Heart left ventricle (tissue), 13 donors: ENCODE results near the gene FOXJ3.

Source experiments
- POLR2A ChIP-seq, 2 donors: fragments of 450-650 bp; IDR thresholded peaks; one replicate each; pipeline ENCODE4 v1.6.1; 2017; ENCODE audit warnings: antibody characterized with exemption in 2 of 2, mild to moderate bottlenecking in 2 of 2, moderate library complexity in 2 of 2
- TF ChIP-seq, protein P1 (sequence below), 12 donors: fragments of 200-600 bp; sonication (generic) in 4 of 12; IDR thresholded peaks; one replicate each; pipeline versions ENCODE4 v1.5.0 to v1.8.0; 2018 to 2022; ENCODE audit warnings: antibody characterized with exemption in 12 of 12, mild to moderate bottlenecking in 5 of 12
- donor health status: ischemic (EF 13 %, LVEDD 7.1; RV severe dilation, severe dysfunction).
- donor health status: DM: no; HTN: yes; CAD: no.
- donor health status: DM: no; HTN: no; CAD: no.
- donor health status: ischemic (EF 25% LVEDD 6.9; RV normal size, moderate dysfunction).
- donor health status: ischemic (EF 25% LVEDD 5.7; RV mildly dilated, moderate dysfunction).
- donor health status: ischemic (EF 35%, LVEDD 5.7; RV mildly dilated, moderate dysfunction).
- donor health status: nonischemic (EF 11% LVEDD 7.7; RV severe dilation, severe dysfunction).
- donor health status: DM: yes; HTN: yes; CAD: no.
- donor health status: PGD.
- donor health status: ischemic (EF 29% LVEDD 5.4; RV normal size, mild dysfunction).
- donor health status: nonischemic (EF 23%, LVEDD 6.1; RV moderate dilation, normal function).

DNA sequence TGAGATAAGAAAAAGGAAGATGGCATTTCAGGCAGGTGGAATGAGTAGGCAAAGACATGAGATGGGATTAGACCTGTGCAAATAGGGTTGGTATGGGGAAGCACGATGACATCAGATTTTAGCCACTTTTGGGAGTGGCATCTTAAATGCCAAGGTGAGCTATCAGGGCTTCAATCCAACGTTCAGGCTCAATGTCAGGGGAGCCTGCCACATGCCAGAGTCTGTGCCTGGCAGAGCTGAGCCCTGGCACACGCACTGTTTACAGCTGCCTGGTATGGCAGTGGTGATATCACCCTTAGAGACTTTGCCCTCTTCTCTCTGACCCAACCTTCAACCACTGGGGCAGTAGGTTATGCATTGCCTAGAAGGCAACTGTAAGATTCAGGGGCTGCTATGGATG, 182.9 kb downstream of the FOXJ3 start:
- TF ChIP-seq POLR2A (IDR thresholded peaks at IDR 0.05) = no peak
- TF ChIP-seq, protein P1, sequence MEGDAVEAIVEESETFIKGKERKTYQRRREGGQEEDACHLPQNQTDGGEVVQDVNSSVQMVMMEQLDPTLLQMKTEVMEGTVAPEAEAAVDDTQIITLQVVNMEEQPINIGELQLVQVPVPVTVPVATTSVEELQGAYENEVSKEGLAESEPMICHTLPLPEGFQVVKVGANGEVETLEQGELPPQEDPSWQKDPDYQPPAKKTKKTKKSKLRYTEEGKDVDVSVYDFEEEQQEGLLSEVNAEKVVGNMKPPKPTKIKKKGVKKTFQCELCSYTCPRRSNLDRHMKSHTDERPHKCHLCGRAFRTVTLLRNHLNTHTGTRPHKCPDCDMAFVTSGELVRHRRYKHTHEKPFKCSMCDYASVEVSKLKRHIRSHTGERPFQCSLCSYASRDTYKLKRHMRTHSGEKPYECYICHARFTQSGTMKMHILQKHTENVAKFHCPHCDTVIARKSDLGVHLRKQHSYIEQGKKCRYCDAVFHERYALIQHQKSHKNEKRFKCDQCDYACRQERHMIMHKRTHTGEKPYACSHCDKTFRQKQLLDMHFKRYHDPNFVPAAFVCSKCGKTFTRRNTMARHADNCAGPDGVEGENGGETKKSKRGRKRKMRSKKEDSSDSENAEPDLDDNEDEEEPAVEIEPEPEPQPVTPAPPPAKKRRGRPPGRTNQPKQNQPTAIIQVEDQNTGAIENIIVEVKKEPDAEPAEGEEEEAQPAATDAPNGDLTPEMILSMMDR (IDR thresholded peaks at IDR 0.05) = no peak
